ENCODE data around the gene CCDC85A.

CCDC85A gene

DNA sequence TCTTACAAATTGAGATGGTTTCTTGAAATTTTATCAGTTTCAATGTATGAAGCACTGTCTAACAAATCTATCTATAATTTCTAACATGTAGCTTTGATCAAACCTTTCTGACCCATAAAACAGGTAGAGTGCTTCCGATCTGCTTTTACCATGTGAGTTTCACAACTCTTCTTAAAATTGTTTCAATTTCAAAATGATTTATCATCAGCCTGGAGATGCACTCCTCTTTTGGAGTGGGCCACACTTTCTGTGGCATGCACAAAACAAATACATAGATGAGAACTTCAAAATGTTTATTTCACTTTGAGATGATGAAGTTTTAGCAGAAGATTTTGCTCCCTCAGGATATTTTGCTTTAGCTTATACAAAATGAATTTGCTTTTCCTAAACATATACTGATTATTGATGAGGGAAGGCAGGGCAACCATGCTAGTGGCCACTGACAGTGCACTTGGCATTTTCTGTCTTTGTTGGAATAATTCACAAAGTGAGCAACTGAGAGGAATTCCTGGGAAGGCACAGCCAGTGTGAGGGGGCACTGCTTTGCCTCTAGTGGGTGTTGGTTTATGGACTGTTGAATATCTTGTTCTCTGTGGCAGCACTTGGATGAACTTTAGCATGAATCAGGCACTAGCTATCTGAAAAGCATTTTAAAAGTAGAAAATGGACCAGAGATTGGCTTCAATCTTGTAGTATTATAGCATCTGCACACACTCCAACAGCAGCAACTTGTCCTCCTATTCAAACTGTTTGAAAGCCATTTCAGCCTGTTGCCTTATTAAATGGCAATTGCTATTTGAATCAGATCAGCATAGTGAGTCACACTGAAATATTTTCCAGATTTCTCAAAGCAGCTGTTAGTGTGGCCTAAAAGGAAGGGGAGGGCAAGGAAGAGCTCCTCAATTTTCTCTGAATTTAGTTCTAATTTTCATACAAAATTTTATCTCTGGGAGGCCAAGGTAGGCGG lies 193.2 kb downstream of the CCDC85A start:
- no peak for DNase-seq

DNA sequence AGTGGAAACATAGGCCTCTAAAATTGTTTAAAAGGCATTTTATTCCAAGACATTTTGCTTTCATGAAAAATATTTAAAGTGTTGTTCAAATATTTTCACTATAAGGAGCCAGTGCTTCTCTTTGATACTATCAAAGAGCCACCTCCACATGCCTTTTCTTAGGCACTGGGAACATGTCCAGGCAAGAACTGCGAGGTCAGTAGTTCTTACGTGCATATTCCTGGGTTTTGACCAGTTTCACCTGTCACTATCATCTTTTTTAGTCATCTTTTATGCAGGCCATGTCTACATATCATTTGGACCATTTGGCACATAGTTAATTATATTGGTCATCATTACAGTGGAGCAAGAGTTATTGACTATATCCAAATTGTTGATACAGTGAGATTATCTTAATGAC lies 195.3 kb downstream of the CCDC85A start:
- no peak for DNase-seq

DNA sequence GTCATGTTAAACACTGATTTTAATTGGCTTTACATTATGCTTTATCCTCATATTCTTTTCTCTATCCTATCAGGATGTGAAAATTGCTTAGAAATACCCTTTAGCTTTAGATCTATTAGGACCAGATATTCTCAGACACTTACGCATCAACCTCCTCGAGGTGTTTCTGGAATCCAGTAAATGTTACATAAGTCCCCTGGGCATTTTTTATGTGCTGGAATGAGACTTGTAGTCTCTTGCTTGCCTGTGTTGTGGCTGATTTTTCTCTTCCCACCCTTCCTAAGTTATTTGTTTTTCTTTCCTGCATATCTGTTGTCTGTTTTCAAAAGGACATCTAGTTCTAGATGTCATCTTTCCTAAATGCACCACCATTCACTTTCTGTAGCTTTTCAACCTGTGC lies 197.1 kb downstream of the CCDC85A start:
- DNase-seq = no peak

DNA sequence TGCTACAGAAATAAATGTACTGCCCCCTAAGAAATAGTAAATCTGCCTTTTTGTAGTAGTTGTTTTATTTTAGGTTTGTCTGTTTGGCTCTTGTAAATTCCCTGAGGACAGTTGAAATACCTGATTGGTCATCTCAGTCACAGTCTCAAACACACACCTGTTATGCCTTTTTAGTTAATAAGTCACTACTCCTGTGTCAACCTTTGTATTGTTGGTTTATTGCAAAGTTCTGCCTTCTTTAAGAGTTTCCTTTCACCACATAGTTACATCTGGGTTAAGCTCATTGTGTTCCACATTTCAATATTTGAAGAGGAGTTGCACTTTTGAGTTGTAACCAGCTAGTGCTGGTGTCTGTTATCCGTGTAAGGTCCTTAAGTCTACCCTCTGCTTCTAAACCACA lies 198.7 kb downstream of the CCDC85A start:
- DNase-seq = no peak

GRCh38 chr2:56386657-56387056 lies 202.9 kb downstream of the CCDC85A start:
- no peak for DNase-seq

DNA sequence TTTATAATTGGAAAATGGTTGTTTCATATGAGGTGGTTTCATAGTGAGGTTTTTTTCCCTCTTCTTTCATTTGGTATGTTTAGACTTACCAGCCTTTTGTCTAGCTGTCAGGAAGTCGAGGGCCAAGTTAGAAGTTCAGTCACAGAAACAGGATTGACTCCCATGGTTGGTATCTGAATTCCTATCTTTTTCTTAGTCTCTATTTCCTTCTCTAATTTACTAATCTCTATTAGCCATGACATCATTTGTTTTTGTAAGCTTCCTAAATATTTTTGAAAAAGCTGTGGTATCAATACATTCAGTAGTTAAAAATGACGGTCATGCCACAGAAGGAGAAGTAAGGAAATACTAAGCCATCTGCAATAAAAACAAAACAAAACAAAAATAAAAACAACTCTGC lies 206.9 kb downstream of the CCDC85A start:
- no peak for DNase-seq

- no peak for DNase-seq
These were observed 226.3 kb downstream of the CCDC85A start for GRCh38 chr2:56410140-56410539.

DNA sequence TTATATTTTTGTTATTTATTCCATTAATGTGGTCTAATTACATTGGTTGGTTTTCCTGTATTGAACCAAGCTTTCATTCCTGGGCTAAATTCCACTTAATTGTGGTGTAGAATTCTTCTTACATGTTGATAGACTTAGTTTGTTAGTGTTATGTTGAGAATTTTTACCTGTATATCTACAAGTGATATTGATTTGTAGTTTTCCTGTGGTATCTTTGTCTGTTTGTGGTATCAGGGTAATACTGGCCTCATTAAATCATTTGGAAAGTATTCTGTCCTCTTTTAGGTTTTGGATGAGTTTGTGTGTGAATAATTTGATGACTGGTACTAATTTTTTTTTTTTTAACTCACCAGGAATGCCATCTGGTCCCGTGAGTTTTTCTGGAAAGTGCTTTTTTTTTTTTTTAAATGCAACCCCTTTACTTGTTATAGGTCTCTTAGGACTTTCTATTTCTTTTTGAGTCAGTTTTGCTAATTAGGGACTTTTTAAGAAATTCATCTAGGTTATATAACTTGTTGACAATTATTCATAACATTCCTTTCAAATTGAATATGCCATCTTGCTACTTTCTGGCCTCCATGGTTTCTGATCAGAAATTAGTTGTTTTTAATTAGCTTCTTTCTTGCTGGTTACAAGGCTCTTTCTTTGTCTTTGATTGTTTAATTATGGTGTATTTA lies 232.8 kb downstream of the CCDC85A start:
- DNase-seq = no peak
